OCI-LY1 (cell line): Measurements from ENCODE around the gene DDX51.

Source experiments
- EZH2 ChIP-seq: fragments of 200-600 bp; sonication (generic), shearing (Covaris generic); IDR thresholded peaks from 2 replicates; pipeline ENCODE4 v1.8.0; 2017; ENCODE audit warnings: borderline replicate concordance, mixed run types, mild to moderate bottlenecking, antibody characterized with exemption, low read length, moderate library complexity, mixed read lengths
- TF ChIP-seq, protein P1 (sequence below): fragments of 200-600 bp; sonication (generic), shearing (Covaris generic); IDR thresholded peaks from 2 replicates; pipeline ENCODE4 v1.5.1; 2017; ENCODE audit warnings: mild to moderate bottlenecking, antibody characterized with exemption, low read length, moderate library complexity, mixed read lengths

DNA sequence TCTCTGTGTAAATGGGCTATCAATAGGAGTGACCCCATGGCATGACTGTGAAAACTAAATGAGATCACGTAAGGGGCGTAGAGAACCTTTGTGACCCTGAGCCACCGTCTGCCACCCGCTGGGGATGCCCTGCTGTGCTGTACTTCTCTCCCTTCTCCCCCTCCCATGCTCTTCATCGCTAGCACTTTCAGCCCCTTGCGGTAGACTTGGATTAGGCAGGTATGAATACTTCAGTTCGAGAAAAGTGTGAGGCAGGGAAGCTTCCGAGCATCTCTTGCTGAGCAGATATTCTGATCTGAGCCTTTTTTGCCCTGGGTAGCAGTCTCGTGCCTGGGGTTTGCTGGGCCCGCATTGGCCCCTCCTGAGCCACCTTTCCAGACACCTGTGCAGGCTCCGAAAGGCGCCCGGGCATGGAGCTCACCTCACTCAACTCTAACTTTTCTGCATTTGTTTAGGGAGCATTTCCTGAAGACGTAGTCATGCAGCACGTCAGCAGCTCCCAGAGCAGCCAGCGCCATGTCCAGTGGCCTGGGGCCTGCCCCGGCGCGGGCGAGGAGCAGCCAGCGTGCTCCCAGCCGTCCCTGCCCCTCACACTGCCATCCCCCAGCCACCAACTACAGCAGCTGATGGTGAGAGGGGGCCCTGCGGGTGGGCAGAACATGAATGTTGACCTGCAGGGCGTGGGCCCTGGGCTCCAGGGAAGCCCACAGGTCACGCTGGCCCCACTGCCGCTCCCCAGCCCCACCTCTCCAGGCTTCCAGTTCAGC, 40.4 kb downstream of the DDX51 start:
- TF ChIP-seq, protein P1, sequence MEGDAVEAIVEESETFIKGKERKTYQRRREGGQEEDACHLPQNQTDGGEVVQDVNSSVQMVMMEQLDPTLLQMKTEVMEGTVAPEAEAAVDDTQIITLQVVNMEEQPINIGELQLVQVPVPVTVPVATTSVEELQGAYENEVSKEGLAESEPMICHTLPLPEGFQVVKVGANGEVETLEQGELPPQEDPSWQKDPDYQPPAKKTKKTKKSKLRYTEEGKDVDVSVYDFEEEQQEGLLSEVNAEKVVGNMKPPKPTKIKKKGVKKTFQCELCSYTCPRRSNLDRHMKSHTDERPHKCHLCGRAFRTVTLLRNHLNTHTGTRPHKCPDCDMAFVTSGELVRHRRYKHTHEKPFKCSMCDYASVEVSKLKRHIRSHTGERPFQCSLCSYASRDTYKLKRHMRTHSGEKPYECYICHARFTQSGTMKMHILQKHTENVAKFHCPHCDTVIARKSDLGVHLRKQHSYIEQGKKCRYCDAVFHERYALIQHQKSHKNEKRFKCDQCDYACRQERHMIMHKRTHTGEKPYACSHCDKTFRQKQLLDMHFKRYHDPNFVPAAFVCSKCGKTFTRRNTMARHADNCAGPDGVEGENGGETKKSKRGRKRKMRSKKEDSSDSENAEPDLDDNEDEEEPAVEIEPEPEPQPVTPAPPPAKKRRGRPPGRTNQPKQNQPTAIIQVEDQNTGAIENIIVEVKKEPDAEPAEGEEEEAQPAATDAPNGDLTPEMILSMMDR, result no peak
- no peak for TF ChIP-seq EZH2
